Cardiac atrium fibroblast (primary cell): Measurements from ENCODE around the gene DEGS1. TPM values are rescaled to one million over a fixed set of nuclear protein-coding genes. Genes with fewer than 3 reads are reported as not detected.

Experiments
- total RNA-seq: library from RNA; depleted of rRNA; stranded (reverse); fragments of >200 nt; gene quantifications from 2 replicates; pipeline ENCODE4 v1.2.3, GENCODE V29; 2015

DEGS1 gene
- total RNA-seq, result 130 and 162 TPM in 2 replicates

GRCh38 chr1:224182866-224183590 is at the start of gene DEGS1:
Gene DEGS1, plus strand, starts transcription at chr1:224183240. Its CDS starts 97 bp downstream, at chr1:224183337.

Other genes starting within 250 kb of the DEGS1 start
- gene FBXO28, start 69.1 kb upstream of the DEGS1 start, total RNA-seq, result 17.1 and 23.5 TPM in 2 replicates
- 9.9 and 12.5 TPM in 2 replicates for gene NVL, start 146.9 kb downstream of the DEGS1 start, total RNA-seq
- 36.8 and 53.3 TPM in 2 replicates for gene CNIH4, start 173.6 kb downstream of the DEGS1 start, total RNA-seq